HG02623 (cell line): ENCODE measurements around the gene BEGAIN.

Source experiments
- ATAC-seq: cut with Tn5 transposase; IDR thresholded peaks from one replicate; pipeline ENCODE4 v1.9.1; 2021; ENCODE audit warnings: moderate library complexity; ENCODE audit not compliant: unreplicated experiment

BEGAIN gene, protein sequence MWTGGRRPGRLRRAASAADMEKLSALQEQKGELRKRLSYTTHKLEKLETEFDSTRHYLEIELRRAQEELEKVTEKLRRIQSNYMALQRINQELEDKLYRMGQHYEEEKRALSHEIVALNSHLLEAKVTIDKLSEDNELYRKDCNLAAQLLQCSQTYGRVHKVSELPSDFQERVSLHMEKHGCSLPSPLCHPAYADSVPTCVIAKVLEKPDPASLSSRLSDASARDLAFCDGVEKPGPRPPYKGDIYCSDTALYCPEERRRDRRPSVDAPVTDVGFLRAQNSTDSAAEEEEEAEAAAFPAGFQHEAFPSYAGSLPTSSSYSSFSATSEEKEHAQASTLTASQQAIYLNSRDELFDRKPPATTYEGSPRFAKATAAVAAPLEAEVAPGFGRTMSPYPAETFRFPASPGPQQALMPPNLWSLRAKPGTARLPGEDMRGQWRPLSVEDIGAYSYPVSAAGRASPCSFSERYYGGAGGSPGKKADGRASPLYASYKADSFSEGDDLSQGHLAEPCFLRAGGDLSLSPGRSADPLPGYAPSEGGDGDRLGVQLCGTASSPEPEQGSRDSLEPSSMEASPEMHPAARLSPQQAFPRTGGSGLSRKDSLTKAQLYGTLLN

GRCh38 chr14:100587086-100587762 lies at the start of gene BEGAIN:
Gene BEGAIN, minus strand, starts transcription at chr14:100587417. Its CDS starts 127 bp downstream, at chr14:100587290.
- no peak for ATAC-seq

DNA sequence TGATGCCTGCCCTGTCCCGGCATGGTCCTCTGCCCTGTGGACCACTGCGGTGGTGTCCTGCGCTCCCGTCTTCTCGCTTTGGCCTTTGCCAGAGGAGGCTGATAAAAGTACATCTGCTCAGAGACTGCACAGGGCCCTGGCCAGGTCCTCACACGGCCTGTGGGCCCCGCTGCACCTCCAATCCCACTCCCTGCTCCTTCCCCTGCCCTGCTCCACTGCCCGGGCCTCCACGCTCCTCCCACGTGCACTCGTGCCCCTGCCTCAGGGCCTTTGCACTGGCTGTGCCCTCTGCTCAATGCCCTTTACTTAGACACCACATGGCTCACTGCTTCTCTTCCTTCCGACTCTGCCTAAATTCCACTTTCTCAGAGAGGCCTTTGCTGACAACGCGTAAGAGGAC lies 49.3 kb upstream of the BEGAIN start:
- no peak for ATAC-seq

- ATAC-seq, result no peak
Observed at GRCh38 chr14:100634026-100634425, 46.8 kb upstream of the BEGAIN start.

- ATAC-seq, result no peak
Observed at GRCh38 chr14:100633406-100633805, 46.2 kb upstream of the BEGAIN start.

DNA sequence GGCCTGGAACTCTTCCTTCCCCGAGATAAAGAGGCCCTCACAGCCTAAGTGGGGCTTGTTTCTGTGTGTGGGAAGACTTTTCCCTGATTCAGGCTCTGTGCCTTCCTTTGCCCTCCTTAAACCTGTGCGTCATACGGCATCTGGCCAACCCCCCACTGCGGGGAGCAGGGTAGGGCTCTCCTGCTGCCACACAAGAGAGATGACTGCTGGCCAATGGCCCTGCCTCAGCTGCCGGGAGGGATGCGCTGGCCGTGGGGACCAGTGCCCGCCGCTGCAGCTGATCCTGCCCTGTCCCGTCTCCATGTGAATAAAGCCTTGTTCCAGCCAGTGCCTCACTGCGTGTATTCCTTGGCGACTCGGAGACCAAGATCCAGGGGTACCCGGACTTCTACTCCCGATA lies 42.5 kb upstream of the BEGAIN start:
- no peak for ATAC-seq

DNA sequence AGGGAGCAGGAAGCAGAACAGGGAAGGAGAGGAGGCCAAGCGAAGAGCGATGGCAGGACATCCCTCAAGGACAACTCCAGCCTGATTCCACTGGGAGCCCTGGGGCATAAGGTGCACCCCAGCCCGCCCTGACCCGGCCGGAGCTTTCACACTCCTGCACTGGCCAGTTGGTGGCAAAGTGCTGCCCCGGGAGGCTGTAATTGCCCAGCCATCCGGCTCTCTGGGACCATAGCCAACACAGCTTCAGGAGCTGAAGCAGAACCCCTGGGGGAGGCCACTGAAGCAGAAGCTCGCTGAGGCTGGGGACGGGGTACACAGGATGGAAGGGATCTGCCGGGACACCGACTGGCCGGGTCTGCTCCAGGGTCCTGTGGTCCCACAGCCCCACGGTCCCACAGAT lies 41.9 kb upstream of the BEGAIN start:
- no peak for ATAC-seq

DNA sequence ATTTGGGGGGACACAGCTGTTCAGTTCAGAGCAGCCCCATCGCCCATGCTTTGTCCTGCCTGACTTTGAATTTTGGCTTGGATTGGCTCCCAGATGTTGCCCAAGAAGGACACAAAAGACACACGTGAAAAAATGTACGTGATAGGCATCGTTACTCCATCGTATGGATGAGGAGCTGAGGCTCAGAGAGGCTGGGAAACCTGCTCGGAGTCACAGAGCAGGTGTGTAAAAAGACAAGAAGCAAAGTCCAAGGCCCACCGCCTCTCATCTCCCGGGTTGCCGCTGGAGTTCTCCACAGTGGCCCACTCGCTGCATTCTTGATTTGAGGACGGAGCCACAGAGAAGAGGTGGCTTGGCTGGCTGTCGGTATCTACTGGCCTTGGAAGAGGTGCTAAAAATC lies 41.0 kb upstream of the BEGAIN start:
- ATAC-seq, result no peak

DNA sequence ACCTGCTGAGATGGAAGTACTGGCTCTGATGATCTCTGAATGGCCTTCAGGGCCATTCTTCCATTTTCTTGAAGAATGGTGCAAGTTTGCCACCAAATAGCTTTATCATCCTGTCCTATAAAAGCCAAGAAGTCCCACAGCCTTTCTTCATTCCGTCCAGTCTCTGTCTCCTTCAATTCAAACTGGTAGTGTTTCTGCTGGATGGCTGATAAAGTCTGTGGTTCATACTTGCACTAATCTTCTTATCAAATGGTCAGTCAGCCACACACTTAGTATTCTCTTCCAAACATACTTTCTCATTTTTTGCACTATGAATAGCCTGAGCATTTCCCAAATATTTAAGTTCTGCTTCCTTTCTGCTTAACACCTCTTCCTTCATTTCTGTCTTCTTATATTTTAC lies 39.4 kb upstream of the BEGAIN start:
- no peak for ATAC-seq

GRCh38 chr14:100623961-100624360 lies 36.7 kb upstream of the BEGAIN start:
- ATAC-seq, result no peak

- ATAC-seq, result no peak
Observed at GRCh38 chr14:100623557-100623956, 36.3 kb upstream of the BEGAIN start.

DNA sequence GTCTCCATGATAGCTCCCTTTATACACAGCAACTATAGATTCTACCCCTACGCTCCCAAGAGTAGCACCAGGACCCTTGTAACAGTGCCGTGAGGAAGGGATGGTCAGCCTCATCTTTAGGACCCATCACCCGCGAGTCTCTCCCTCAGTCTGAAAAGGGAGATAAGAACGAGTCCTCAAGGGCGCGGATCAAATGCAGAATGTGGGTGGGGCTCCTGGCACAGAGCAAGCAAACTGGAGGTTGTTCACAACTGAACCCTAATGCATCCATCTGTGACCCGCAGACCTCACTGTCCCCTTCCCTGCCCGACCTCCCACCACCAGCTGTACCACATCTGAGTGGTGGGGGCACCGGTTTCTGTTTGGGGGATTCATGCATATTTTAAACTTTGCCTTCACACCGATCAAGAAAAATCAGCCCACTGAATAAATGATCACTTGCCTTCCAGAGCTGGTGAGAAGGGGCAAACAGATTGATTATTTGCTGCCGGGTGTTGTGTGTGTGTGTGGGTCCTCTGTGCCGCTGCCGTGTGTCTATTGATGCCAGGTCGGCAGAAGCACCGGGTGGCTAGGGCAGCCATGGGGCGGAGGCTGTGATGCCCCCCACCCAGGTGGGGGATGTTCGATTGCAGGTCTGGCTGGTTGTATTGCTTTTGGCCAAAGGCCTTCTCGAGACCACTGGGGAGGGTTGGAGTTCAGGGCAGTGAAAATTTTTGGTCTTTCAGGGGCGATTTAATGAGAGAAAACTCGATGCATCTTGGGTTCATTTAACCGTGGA lies 35.7 kb upstream of the BEGAIN start:
- ATAC-seq, result no peak

- ATAC-seq, result no peak
Observed at GRCh38 chr14:100622224-100622623, 35.0 kb upstream of the BEGAIN start.

GRCh38 chr14:100621806-100622205 lies 34.6 kb upstream of the BEGAIN start:
- no peak for ATAC-seq

- ATAC-seq, result no peak
Observed at GRCh38 chr14:100620255-100621100, 33.3 kb upstream of the BEGAIN start.

DNA sequence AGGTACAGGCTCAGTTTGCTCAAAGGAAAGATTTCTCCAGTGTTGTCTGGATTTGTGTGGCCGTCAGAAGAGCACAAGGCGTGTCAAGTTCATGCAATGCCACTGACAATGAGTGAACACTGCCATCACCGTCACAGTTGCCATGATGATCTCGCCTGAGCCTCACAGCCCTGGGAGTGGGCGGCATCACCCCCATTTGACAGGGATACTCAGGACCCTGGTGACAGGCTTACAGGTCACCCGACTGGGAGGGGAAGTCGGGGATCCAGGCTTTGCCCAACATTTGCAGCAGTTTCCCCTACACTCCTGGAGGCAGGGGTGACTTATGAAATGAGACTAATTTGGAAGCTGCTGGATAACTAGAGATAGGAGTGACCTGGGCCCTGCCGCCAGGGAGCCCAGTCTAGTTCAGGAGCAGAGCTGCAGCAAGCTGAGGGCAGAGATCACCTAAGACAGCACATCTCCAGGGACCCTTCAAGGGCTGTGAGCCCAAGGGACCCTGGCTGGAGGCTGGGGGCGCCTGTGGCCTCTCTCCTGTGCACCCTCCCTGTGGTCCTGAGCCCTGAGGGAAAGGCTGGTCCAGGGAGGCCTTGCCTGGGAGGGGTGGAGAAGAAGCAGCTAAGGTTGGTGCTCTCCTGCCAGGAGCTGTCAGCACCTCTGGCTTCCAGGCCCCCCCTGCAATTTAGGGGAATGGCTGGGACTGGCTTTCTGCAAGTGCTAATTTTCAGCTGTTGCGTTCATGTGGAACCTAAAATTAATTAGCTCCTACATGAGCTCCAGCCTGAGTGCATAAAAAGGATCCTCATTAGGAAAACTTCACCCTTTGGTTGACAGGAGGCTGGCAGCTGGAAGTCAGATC lies 32.4 kb upstream of the BEGAIN start:
- ATAC-seq, result no peak

DNA sequence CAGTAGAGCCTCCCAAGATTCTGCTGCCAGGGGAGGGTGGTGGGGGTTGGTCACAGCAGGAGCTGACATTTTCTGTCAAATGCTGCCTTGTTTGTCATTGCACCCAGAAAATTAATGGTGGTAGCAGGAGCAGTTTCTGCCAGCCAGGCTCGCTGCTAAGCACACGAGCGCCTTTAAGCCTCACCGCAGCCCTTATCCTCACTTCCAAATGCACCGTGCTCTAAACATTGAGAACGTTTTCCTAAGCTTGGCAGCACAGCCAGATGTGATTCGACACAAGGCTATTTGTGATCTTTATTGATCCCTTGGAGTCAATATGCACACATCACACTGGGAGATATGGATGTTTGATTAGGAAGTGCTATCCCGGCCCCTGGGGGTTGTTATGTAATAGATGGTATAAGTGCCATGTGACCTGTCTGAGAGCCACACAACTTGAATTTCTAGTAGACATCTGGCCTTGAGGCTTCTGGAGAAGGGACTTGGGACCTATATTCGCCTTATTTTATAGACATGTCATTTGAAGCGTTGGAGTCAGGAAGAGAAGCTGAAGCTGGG lies 31.6 kb upstream of the BEGAIN start:
- no peak for ATAC-seq

DNA sequence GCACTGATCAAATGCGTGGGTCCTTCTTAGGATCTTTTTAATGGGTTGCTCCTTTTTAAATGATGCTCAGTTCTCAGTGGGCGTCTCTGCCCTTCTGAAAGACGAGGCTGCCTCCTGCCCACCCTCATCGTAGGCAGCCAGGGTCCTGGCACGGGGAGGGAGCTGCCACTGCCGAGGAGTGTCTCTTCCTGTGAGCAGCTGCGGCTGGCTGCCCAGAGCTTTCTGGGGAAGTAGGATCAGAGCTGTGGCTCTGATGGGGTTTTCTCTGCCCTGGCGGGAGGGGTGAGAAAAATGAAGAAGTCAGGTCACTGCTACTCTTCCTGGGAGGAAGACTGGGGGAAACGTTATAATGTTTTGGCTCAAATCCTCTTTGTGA lies 31.1 kb upstream of the BEGAIN start:
- no peak for ATAC-seq

DNA sequence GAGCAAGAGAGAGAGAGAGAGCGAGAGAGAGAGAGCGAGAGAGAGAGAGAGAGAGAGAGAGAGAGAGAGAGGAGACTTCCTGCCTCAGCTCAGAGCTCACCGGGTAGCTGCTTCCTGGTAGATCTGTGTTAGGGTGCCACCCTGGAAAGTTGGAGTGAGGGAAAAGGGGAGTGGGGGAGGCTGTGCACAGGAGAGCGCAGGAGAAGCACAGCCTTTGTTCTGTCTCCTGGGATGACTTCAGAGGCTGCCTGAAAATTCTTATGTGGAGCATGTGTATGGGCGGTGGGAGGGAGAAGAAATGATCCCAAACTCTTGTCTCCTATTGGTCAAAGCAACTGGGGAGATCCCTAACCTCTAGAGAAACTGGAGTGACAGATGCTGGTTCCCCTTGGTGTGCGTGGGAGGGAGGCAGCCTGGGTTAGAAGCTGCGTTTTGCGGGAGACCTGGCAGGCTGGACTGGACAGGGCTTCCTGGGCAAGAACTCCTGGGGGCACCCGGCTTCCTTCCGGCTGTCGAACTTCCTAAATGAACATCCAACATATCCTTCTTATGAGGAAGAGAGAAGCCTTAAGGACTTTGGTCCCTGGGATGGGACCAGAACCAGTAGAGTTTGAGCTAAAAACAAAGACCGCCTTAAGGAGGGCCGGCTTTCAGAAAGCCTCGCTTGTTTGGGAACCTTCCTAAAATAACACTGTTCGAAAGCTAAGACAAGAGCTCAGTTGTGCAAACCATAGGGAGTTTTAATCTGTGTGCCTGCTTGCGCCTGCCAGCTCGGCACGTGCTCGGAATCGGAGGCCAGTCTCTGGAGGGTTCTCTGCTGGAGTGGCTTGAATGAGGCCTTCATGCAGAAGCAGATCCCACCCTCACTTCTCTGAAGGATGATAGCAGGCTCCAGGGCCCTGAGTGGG lies 30.4 kb upstream of the BEGAIN start:
- no peak for ATAC-seq
